K562 (cell line): Measurements from ENCODE around the gene CENPC. TPM values are rescaled to one million over a fixed set of nuclear protein-coding genes. Genes with fewer than 3 reads are reported as not detected.

Experiments used
- ATAC-seq: fragments of 200-7000 bp; cut with Tn5 transposase; 3 replicates; pipeline ENCODE4 v1.9.1; 2020; ENCODE audit warnings: moderate library complexity
- BruUV-seq: library from RNA; stranded (reverse); fragments of 400-500 nt; replicated peaks from 2 replicates; lab custom pipeline; 2021; lab: Mats Ljungman, UMichigan
- CTCF ChIA-PET: fragments of 300-600 bp; formaldehyde crosslinking; extraction: SDS; loops from one replicate; lab custom pipeline; 2021; ENCODE audit warnings: low intra/inter-chr PET ratio; lab: Yijun Ruan, JAX
- POLR2A ChIA-PET: fragments of 300-600, 350-650 bp; sonication (Branson Sonifier 250); formaldehyde crosslinking; extraction: SDS; loops from one replicate; lab custom pipeline; 2021; ENCODE audit warnings: antibody characterized with exemption, inconsistent platforms; lab: Yijun Ruan, JAX
- DNase-seq, 4 experiments: peaks; one replicate each; pipeline versions ENCODE4 v3.0.0 to v3.0.0-alpha.2; 2011 to 2018; ENCODE audit warnings: low spot score in 3 of 4, mixed read lengths in 3 of 4; ENCODE audit errors: extremely low read depth in 1 of 4
- FAIRE-seq: peaks from 2 replicates; lab custom pipeline; 2011; peaks lifted over from hg19 to GRCh38; lab: Jason Lieb, UNC
- H2AFZ ChIP-seq: 2 replicates; pipeline ENCODE4 v1.6.0; 2011; ENCODE audit warnings: low read depth, low read length, control low read depth, inconsistent platforms
- H3K27ac ChIP-seq: fragments of 200-600 bp; 3 replicates; pipeline ENCODE4 v1.8.0; 2011; ENCODE audit warnings: low read depth, mild to moderate bottlenecking, control low read depth, inconsistent platforms, low read length, moderate library complexity, mixed read lengths; ENCODE audit errors: extremely low read depth
- H3K27me3 ChIP-seq, 2 experiments: fragments of 300-600 bp in 1 of 2; 2 replicates in 1 of 2; 3 replicates in 1 of 2; pipeline versions ENCODE4 v1.6.0 to v1.8.0; 2011; ENCODE audit warnings: inconsistent platforms in 2 of 2, low read length in 2 of 2, mild to moderate bottlenecking in 1 of 2, mixed read lengths in 1 of 2, moderate library complexity in 1 of 2; ENCODE audit not compliant: control insufficient read depth in 2 of 2, insufficient read depth in 2 of 2
- H3K36me3 ChIP-seq: fragments of 300-600 bp; 3 replicates; pipeline ENCODE4 v1.8.0; 2011; ENCODE audit warnings: mild to moderate bottlenecking, low read length, inconsistent platforms; ENCODE audit not compliant: control insufficient read depth, insufficient read depth
- H3K4me1 ChIP-seq, 2 experiments: fragments of 200-600 bp in 1 of 2; replicated peaks in 1 of 2; 2 replicates in 1 of 2; 3 replicates in 1 of 2; pipeline versions ENCODE4 v1.5.1 to v1.8.0; 2011; ENCODE audit warnings: inconsistent platforms in 2 of 2, low read length in 2 of 2, mild to moderate bottlenecking in 1 of 2, mixed read lengths in 1 of 2, moderate library complexity in 1 of 2; ENCODE audit not compliant: control insufficient read depth in 2 of 2, insufficient read depth in 2 of 2
- H3K4me2 ChIP-seq: 2 replicates; pipeline ENCODE4 v1.6.1; 2011; ENCODE audit warnings: low read length, control low read depth, inconsistent platforms, mixed read lengths; ENCODE audit not compliant: insufficient read depth
- H3K4me3 ChIP-seq: fragments of 200-600 bp; sonication (generic), shearing (Covaris generic); 2 replicates; pipeline ENCODE4 v1.5.1; 2016; ENCODE audit warnings: control low read depth, inconsistent platforms
- H3K79me2 ChIP-seq: fragments of 200-600 bp; 3 replicates; pipeline ENCODE4 v1.8.0; 2011; ENCODE audit warnings: low read length, inconsistent platforms; ENCODE audit not compliant: control insufficient read depth, insufficient read depth
- H3K9ac ChIP-seq, 2 experiments: 2 replicates each; pipeline versions ENCODE4 v1.6.0 to v1.6.1; 2011; ENCODE audit warnings: low read depth in 2 of 2, low read length in 2 of 2, control low read depth in 1 of 2, inconsistent platforms in 1 of 2, mild to moderate bottlenecking in 1 of 2, mixed read lengths in 1 of 2; ENCODE audit not compliant: insufficient read depth in 1 of 2
- H3K9me1 ChIP-seq: one replicate; pipeline ENCODE4 v1.6.0; 2011; ENCODE audit warnings: inconsistent platforms, mild to moderate bottlenecking, low read length, moderate library complexity; ENCODE audit not compliant: control insufficient read depth, insufficient read depth
- H3K9me3 ChIP-seq: replicated peaks from 2 replicates; pipeline ENCODE4 v1.5.1; 2011; ENCODE audit warnings: low read depth, low read length, inconsistent platforms; ENCODE audit not compliant: control insufficient read depth, insufficient read depth
- H4K20me1 ChIP-seq: replicated peaks from 2 replicates; pipeline ENCODE4 v1.6.1; 2011; ENCODE audit warnings: low read length, inconsistent platforms, mixed read lengths; ENCODE audit not compliant: control insufficient read depth, insufficient read depth
- ADNP ChIP-seq: fragments of 200-800 bp; sonication (Bioruptor generic); IDR thresholded peaks from 2 replicates; pipeline ENCODE4 v1.6.1; 2016; ENCODE audit warnings: missing genetic modification characterization, missing compliant biosample characterization
- BRD4 ChIP-seq: fragments of 200-600 bp; sonication (generic); IDR thresholded peaks from 2 replicates; pipeline ENCODE4 v1.6.1; 2017; ENCODE audit warnings: inconsistent platforms
- DACH1 ChIP-seq: fragments of 450-650 bp; IDR thresholded peaks from 2 replicates; pipeline ENCODE4 v1.6.1; 2018; ENCODE audit not compliant: partially characterized antibody
- ELF1 ChIP-seq: fragments of 200-800 bp; sonication (Bioruptor generic); IDR thresholded peaks from 2 replicates; pipeline ENCODE4 v1.6.1; 2016; ENCODE audit warnings: missing genetic modification characterization, missing compliant biosample characterization
- EWSR1 ChIP-seq: fragments of 450-650 bp; IDR thresholded peaks from 2 replicates; pipeline ENCODE4 v1.6.1; 2018; ENCODE audit warnings: borderline replicate concordance, mild to moderate bottlenecking, low read depth, moderate library complexity; ENCODE audit not compliant: partially characterized antibody
- FOXJ2 ChIP-seq: fragments of 200-800 bp; sonication (Bioruptor generic); IDR thresholded peaks from 2 replicates; pipeline ENCODE4 v1.6.1; 2016; ENCODE audit warnings: missing genetic modification characterization, missing compliant biosample characterization
- HBP1 ChIP-seq: fragments of 450-650 bp; formaldehyde crosslinking; IDR thresholded peaks from 2 replicates; pipeline ENCODE4 v1.4.0; 2022; ENCODE audit warnings: missing genetic modification characterization
- HMG20A ChIP-seq: fragments of 450-650 bp; formaldehyde crosslinking; conservative IDR thresholded peaks from 2 replicates; pipeline ENCODE4 v1.4.0; 2020; ENCODE audit warnings: mild to moderate bottlenecking, mixed read lengths
- KLF6 ChIP-seq: fragments of 250-450 bp; sonication (Bioruptor Pico); IDR thresholded peaks from 2 replicates; pipeline ENCODE4 v1.4.0; 2020; ENCODE audit warnings: mild to moderate bottlenecking, moderate library complexity, borderline replicate concordance
- MAZ ChIP-seq, 2 experiments: fragments of 450-650 bp in 1 of 2; sonication (generic) in 1 of 2; formaldehyde crosslinking; IDR thresholded peaks in 1 of 2; conservative IDR thresholded peaks in 1 of 2; 2 replicates each; pipeline versions ENCODE4 v1.4.0 to v1.5.0; 2020; ENCODE audit warnings: mild to moderate bottlenecking in 1 of 2, missing genetic modification reagents in 1 of 2
- NFRKB ChIP-seq: fragments of 450-650 bp; IDR thresholded peaks from 2 replicates; pipeline ENCODE4 v1.6.1; 2016; ENCODE audit warnings: low read depth
- POLR3G ChIP-seq: IDR thresholded peaks from 2 replicates; pipeline ENCODE4 v1.6.1; 2011; ENCODE audit not compliant: insufficient read length, insufficient replicate concordance; ENCODE audit errors: extremely low read depth
- SMAD3 ChIP-seq: fragments of 450-650 bp; formaldehyde crosslinking; conservative IDR thresholded peaks from 2 replicates; pipeline ENCODE4 v1.4.0; 2020; ENCODE audit warnings: mild to moderate bottlenecking
- SMARCC2 ChIP-seq: fragments of 450-650 bp; IDR thresholded peaks from 2 replicates; pipeline ENCODE4 v1.6.1; 2017; ENCODE audit warnings: antibody characterized with exemption, moderate library complexity, mild to moderate bottlenecking, low read depth
- ZFP36 ChIP-seq: fragments of 150-350 bp; IDR thresholded peaks from 2 replicates; pipeline ENCODE4 v1.6.1; 2018; ENCODE audit warnings: low read length, low read depth; ENCODE audit not compliant: partially characterized antibody
- ZNF551 ChIP-seq: fragments of 250-450 bp; sonication (Bioruptor Pico); IDR thresholded peaks from 2 replicates; pipeline ENCODE4 v1.5.0; 2021; ENCODE audit warnings: mild to moderate bottlenecking, moderate library complexity
- ZNF644 ChIP-seq: fragments of 200-800 bp; sonication (Bioruptor generic); IDR thresholded peaks from 2 replicates; pipeline ENCODE4 v1.6.1; 2016; ENCODE audit warnings: low read depth, missing genetic modification characterization, missing compliant biosample characterization
- ZNF766 ChIP-seq: fragments of 200-800 bp; sonication (Bioruptor generic); conservative IDR thresholded peaks from 2 replicates; pipeline ENCODE4 v1.6.1; 2016; ENCODE audit warnings: missing genetic modification characterization, missing compliant biosample characterization
- WGBS: fragments of 100-300 bp; shearing (Covaris generic); methylation state at CpG from one replicate; pipeline ENCODE4 v1.1.6; 2016; ENCODE audit warnings: low coverage, mixed read lengths; ENCODE audit not compliant: insufficient coverage; ENCODE audit errors: missing lambda C conversion rate; 5-methylcytosine and 5-hydroxymethylcytosine counted together
- in situ Hi-C: fragments of 300-500 bp; cut with MboI; formaldehyde crosslinking; loops from 4 replicates; pipeline ENCODE4 v1.15.0; 2018; ENCODE audit warnings: inconsistent platforms, mixed read lengths
- intact Hi-C: fragments of 100-400 bp; cut with micrococcal nuclease; formaldehyde crosslinking; loops from 2 replicates; pipeline ENCODE4 v1.14.2; 2022
- polyA plus RNA-seq, 8 experiments: library from polyadenylated mRNA; depleted of rRNA in 4 of 8; stranded (reverse) in 5 of 8; unstranded in 3 of 8; fragments of >200 nt; fragmentation: Nextera tagmentation in 2 of 8; fragmentation: Illumina TruSeq in 1 of 8; extraction: Ambion mirVana in 2 of 8; extraction: Trizol in 1 of 8; gene quantifications; 2 replicates each; pipeline versions ENCODE4 v1.2.1 to v1.2.3, GENCODE V29; 2011 to 2014; ENCODE audit warnings: inconsistent platforms in 1 of 8, missing spikeins in 1 of 8
- total RNA-seq, 7 experiments: library from RNA; depleted of rRNA in 6 of 7; stranded (reverse); fragments of >200 nt in 6 of 7; fragmentation: Illumina TruSeq in 2 of 7; extraction: Trizol in 2 of 7; gene quantifications; 2 replicates each; pipeline versions ENCODE4 v1.2.1 to v1.2.3, GENCODE V29; 2011 to 2021; ENCODE audit warnings: low replicate concordance in 1 of 7
- TF ChIP-seq, protein P1 (sequence below): IDR thresholded peaks from 2 replicates; pipeline ENCODE4 v1.6.1; 2016; ENCODE audit warnings: missing genetic modification characterization, missing compliant biosample characterization

CENPC gene
- total and polyA plus RNA-seq, 9 of the 15 experiments (the other 6 are each of a cell fraction or from before 2014, with no cell fraction given): 18.1 to 48.5 (median 30.8) TPM

GRCh38 chr4:67576059-67576466 lies 30.8 kb upstream of the CENPC start:
- Histone ChIP-seq H3K9me3 (no peaks in the 10 kb centered on the region; the same call in 1 of the 2 replicates), H3K79me2 (no peaks in the 10 kb centered on the region), H3K4me1 (peaks cover 3 to 50% of the 10 kb centered on the region in 2 experiments; a peak in 3 of 5 replicates), H3K9me1 (no peaks in the 10 kb centered on the region), H3K9ac (peak overlapping the region in 1 of 2 experiments; percentile 77; a peak in 2 of 4 replicates), H3K4me2 (peak overlapping the region; percentile 76), H3K27ac (peak overlapping the region; percentile 94), H3K36me3 (no peaks in the 10 kb centered on the region; the same call in 2 of the 3 replicates), H2AFZ (peak overlapping the region; percentile 96), H3K27me3 (no peaks in the 10 kb centered on the region), H4K20me1 (no peaks in the 10 kb centered on the region), H3K4me3 (peak overlapping the region; percentile 23; the same call in 1 of the 2 replicates)
- ChIA-PET POLR2A (interaction anchor here (0.6 to 1.5 kb wide), 4 partner anchors 19 to 32 kb away, joined by 3 to 4 read pairs (median 4); no protein-coding TSS in a partner anchor), CTCF (no interaction called here)
- DNase-seq (no peak), ATAC-seq (peak; percentile 27), FAIRE-seq (no peak)
- 12% methylated on average over 4 of the region's 4 CpGs for WGBS
- TSS peak; percentile 71 for BruUV-seq
- in situ Hi-C loops: no loop called here
- intact Hi-C loops: no loop called here
- TF ChIP-seq ZNF766 (CRISPR knock-in tag): peak; percentile 20; the same call in 1 of the 2 replicates
- peak; percentile 78 for TF ChIP-seq NFRKB
- 0 out of 2 replicates have a peak, but pooled peaks have one; percentile 22 for TF ChIP-seq ADNP
- no peak for TF ChIP-seq KLF6
- 0 out of 2 replicates have a peak, but pooled peaks have one; percentile 6 for TF ChIP-seq ZNF644
- 0 out of 2 replicates have a peak, but pooled peaks have one; percentile 15 for TF ChIP-seq SMARCC2
- no peak for TF ChIP-seq HBP1 (CRISPR knock-in tag)
- no peak for TF ChIP-seq POLR3G
- no peak for TF ChIP-seq BRD4
- no peak for TF ChIP-seq ZFP36
- no peak for TF ChIP-seq ZNF551 (CRISPR knock-in tag)
- no peak for TF ChIP-seq DACH1
- peak; percentile 78 for TF ChIP-seq ELF1 (tag)
- TF ChIP-seq FOXJ2: no peak
- no peak for TF ChIP-seq EWSR1
- TF ChIP-seq SMAD3 (CRISPR knock-in tag): no peak
- no peak; a peak in 1 of 4 replicates for TF ChIP-seq MAZ (CRISPR knock-in tag; conservative IDR thresholded peaks at IDR 0.05 in 1 of 2, IDR thresholded peaks at IDR 0.05 in 1 of 2)
- TF ChIP-seq, protein P1, sequence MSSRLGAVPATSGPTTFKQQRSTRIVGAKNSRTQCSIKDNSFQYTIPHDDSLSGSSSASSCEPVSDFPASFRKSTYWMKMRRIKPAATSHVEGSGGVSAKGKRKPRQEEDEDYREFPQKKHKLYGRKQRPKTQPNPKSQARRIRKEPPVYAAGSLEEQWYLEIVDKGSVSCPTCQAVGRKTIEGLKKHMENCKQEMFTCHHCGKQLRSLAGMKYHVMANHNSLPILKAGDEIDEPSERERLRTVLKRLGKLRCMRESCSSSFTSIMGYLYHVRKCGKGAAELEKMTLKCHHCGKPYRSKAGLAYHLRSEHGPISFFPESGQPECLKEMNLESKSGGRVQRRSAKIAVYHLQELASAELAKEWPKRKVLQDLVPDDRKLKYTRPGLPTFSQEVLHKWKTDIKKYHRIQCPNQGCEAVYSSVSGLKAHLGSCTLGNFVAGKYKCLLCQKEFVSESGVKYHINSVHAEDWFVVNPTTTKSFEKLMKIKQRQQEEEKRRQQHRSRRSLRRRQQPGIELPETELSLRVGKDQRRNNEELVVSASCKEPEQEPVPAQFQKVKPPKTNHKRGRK: peak; percentile 57
- TF ChIP-seq HMG20A: no peak
